CD4-positive, alpha-beta T cell (primary cell): ENCODE results near the gene CD200. TPM values are rescaled to one million over a fixed set of nuclear protein-coding genes. Genes with fewer than 3 reads are reported as not detected.

ENCODE experiments used
- ATAC-seq: fragments of 200-7000 bp; cut with Tn5 transposase; one replicate; pipeline ENCODE4 v1.10.0; 2022; ENCODE audit warnings: mild to moderate bottlenecking; ENCODE audit not compliant: poor library complexity
- CTCF ChIA-PET: fragments of 350-600 bp; sonication (Branson Sonifier 250); formaldehyde crosslinking; loops from one replicate; lab custom pipeline; 2021; ENCODE audit warnings: antibody characterized with exemption, inconsistent platforms; lab: Charles Lee
- POLR2A ChIA-PET: fragments of 350-600 bp; sonication (Branson Sonifier 250); formaldehyde crosslinking; loops from one replicate; lab custom pipeline; 2021; ENCODE audit warnings: antibody characterized with exemption, inconsistent platforms; lab: Charles Lee
- DNase-seq, 14 experiments: peaks; one replicate each; pipeline ENCODE4 v3.0.0-alpha.2; 2013 to 2020; ENCODE audit warnings: mixed read lengths in 2 of 14
- H3K27ac ChIP-seq, 2 donors: one replicate each; pipeline versions ENCODE4 v1.5.1 to v1.7.0; 2013; ENCODE audit warnings: low read length in 2 of 2, low read depth in 1 of 2, mild to moderate bottlenecking in 1 of 2
- H3K27me3 ChIP-seq, 2 experiments: 1 replicate in 1 of 2; 2 replicates in 1 of 2; pipeline versions ENCODE4 v1.6.1 to v1.7.0; 2013; ENCODE audit warnings: low read length in 2 of 2, control low read depth in 1 of 2, mild to moderate bottlenecking in 1 of 2, moderate library complexity in 1 of 2; ENCODE audit not compliant: insufficient read depth in 2 of 2, control insufficient read depth in 1 of 2
- H3K36me3 ChIP-seq: one replicate; pipeline ENCODE4 v1.6.1; 2013; ENCODE audit warnings: low read length, control low read depth; ENCODE audit not compliant: insufficient read depth
- H3K4me1 ChIP-seq: one replicate; pipeline ENCODE4 v1.6.1; 2013; ENCODE audit warnings: low read length, control low read depth; ENCODE audit not compliant: insufficient read depth
- H3K4me3 ChIP-seq: one replicate; pipeline ENCODE4 v1.5.1; 2013; ENCODE audit warnings: mild to moderate bottlenecking, low read length, moderate library complexity
- H3K9me3 ChIP-seq, 2 experiments: 1 replicate in 1 of 2; 2 replicates in 1 of 2; pipeline versions ENCODE4 v1.6.1 to v1.7.0; 2013; ENCODE audit warnings: low read length in 2 of 2, mild to moderate bottlenecking in 2 of 2, control low read depth in 1 of 2, moderate library complexity in 1 of 2; ENCODE audit not compliant: control insufficient read depth in 1 of 2, insufficient read depth in 1 of 2
- H3K27ac Mint-ChIP-seq: one replicate; pipeline ENCODE4 v1.8.0; 2020; ENCODE audit warnings: mixed read lengths
- H3K27me3 Mint-ChIP-seq: one replicate; pipeline ENCODE4 v1.8.0; 2021; ENCODE audit warnings: mixed read lengths
- H3K36me3 Mint-ChIP-seq: one replicate; pipeline ENCODE4 v1.8.0; 2021; ENCODE audit warnings: low read depth, mixed read lengths
- H3K4me1 Mint-ChIP-seq: one replicate; pipeline ENCODE4 v1.8.0; 2021; ENCODE audit warnings: low read depth, mixed read lengths
- H3K4me3 Mint-ChIP-seq: one replicate; pipeline ENCODE4 v1.8.0; 2020; ENCODE audit warnings: mild to moderate bottlenecking, mixed read lengths
- H3K9me3 Mint-ChIP-seq: one replicate; pipeline ENCODE4 v1.8.0; 2020; ENCODE audit warnings: mixed read lengths
- intact Hi-C, 2 experiments: fragments of 100-400 bp; cut with DNase I in 1 of 2; cut with micrococcal nuclease in 1 of 2; formaldehyde crosslinking; loops; one replicate each; pipeline versions ENCODE4 v1.15.1 to v1.9.0; 2023 to 2025; cut with DNase I, micrococcal nuclease
- total RNA-seq, 174 experiments: library from RNA in 2 of 174; stranded (reverse) in 2 of 174; gene quantifications; one replicate each; pipeline ENCODE4 v1.2.3 and lab custom pipeline; 2021 to 2026
- TF ChIP-seq, protein P1 (sequence below): fragments of 200-600 bp; IDR thresholded peaks from one replicate; pipeline ENCODE4 v1.8.0; 2022; ENCODE audit warnings: antibody characterized with exemption, mild to moderate bottlenecking

Gene CD200
- total RNA-seq, 2 experiments from 2014 or later, result 5.2 to 6.9 TPM

DNA sequence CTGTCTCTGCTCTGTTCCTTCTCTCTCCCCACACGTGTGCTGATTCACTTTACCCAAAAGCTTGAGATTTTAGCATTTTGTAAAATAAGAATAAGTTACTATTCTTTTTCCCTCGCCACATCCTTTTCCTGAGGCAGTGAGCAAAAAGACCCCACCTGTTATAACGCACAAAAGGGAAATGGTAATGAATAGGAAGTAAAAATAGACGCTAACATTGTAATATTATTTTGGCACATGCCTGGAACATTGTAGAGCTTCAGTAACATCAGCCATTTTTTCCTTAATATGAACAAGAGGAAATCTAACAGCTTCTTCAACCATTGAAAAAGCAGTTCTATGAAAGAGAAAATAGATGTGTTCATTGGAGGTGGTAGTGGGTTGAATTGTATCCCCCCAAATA lies 40.5 kb downstream of the CD200 start:
- no peaks in the 10 kb centered on the region for H3K4me1 ChIP-seq
- no peaks in the 10 kb centered on the region for H3K27me3 ChIP-seq
- Mint-ChIP-seq H3K4me1 (peaks cover 10% of the 10 kb centered on the region), H3K36me3 (no peaks in the 10 kb centered on the region), H3K9me3 (no peaks in the 10 kb centered on the region), H3K4me3 (no peak overlapping the region), H3K27ac (no peak overlapping the region), H3K27me3 (no peaks in the 10 kb centered on the region)
- CTCF ChIA-PET, result no interaction called here
- ATAC-seq (no peak), DNase-seq (no peak)
- H3K4me3 ChIP-seq, result no peak overlapping the region
- intact Hi-C loops, result no loop called here
- POLR2A ChIA-PET, result no interaction called here
- TF ChIP-seq, protein P1, sequence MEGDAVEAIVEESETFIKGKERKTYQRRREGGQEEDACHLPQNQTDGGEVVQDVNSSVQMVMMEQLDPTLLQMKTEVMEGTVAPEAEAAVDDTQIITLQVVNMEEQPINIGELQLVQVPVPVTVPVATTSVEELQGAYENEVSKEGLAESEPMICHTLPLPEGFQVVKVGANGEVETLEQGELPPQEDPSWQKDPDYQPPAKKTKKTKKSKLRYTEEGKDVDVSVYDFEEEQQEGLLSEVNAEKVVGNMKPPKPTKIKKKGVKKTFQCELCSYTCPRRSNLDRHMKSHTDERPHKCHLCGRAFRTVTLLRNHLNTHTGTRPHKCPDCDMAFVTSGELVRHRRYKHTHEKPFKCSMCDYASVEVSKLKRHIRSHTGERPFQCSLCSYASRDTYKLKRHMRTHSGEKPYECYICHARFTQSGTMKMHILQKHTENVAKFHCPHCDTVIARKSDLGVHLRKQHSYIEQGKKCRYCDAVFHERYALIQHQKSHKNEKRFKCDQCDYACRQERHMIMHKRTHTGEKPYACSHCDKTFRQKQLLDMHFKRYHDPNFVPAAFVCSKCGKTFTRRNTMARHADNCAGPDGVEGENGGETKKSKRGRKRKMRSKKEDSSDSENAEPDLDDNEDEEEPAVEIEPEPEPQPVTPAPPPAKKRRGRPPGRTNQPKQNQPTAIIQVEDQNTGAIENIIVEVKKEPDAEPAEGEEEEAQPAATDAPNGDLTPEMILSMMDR, result no peak
- no peaks in the 10 kb centered on the region for H3K9me3 ChIP-seq
- H3K27ac ChIP-seq, result no peak overlapping the region
- H3K36me3 ChIP-seq, result no peaks in the 10 kb centered on the region

DNA sequence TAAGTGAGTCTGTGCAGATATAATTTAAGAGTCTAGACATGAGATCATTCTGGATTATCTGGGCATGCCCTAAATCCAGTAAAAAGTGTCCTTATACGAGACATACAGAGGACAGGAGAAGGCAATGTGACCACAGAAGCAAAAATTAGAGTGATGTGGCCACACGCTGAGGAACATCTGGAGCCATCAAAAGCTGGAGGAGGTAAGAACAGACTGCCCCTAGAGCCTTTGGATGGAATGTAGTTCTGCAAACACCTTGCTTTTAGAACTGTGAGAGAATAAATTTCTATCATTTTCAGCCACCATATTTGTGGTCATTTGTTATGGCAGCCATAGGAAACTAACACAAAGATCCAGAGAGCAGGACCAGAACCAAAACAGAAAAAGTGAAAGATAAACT lies 41.0 kb downstream of the CD200 start:
- Mint-ChIP-seq H3K4me3 (no peak overlapping the region), H3K9me3 (no peaks in the 10 kb centered on the region), H3K27ac (no peak overlapping the region), H3K27me3 (no peaks in the 10 kb centered on the region), H3K4me1 (peaks cover 10% of the 10 kb centered on the region), H3K36me3 (no peaks in the 10 kb centered on the region)
- intact Hi-C loops, result no loop called here
- ChIA-PET POLR2A (no interaction called here), CTCF (no interaction called here)
- TF ChIP-seq, protein P1, result no peak
- no peak for DNase-seq
- Histone ChIP-seq H3K27me3 (no peaks in the 10 kb centered on the region), H3K4me1 (no peaks in the 10 kb centered on the region), H3K4me3 (no peak overlapping the region), H3K36me3 (no peaks in the 10 kb centered on the region), H3K27ac (no peak overlapping the region), H3K9me3 (no peaks in the 10 kb centered on the region)
- ATAC-seq, result no peak

DNA sequence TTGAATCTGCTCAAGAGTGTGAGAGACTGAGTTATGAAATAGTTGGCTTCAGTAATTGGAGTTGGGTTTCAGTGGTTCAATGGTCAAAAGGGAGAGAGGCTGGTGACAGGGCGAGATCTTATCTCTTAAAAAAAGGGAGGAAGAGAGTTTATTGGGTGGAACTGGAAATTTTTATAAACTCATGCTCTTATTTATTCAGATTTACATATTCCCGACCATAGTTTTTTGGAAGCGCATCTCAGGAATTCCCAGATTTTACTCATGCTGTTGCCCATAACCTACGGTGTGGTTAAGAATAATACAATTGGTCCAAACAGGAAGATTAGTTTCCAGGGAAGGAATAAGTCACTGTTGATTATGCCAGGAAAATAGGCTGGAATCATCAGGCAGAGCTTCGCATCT lies 41.4 kb downstream of the CD200 start:
- no peaks in the 10 kb centered on the region for H3K36me3 ChIP-seq
- no peaks in the 10 kb centered on the region for H3K27me3 Mint-ChIP-seq
- ATAC-seq, result no peak
- no peak for DNase-seq
- no peak overlapping the region for H3K27ac Mint-ChIP-seq
- no peaks in the 10 kb centered on the region for H3K36me3 Mint-ChIP-seq
- no peaks in the 10 kb centered on the region for H3K9me3 ChIP-seq
- POLR2A ChIA-PET, result no interaction called here
- H3K4me3 Mint-ChIP-seq, result no peak overlapping the region
- peaks cover 10% of the 10 kb centered on the region for H3K4me1 Mint-ChIP-seq
- TF ChIP-seq, protein P1, result no peak
- H3K9me3 Mint-ChIP-seq, result no peaks in the 10 kb centered on the region
- CTCF ChIA-PET, result no interaction called here
- no peak overlapping the region for H3K4me3 ChIP-seq
- intact Hi-C loops, result no loop called here
- H3K27ac ChIP-seq, result no peak overlapping the region
- no peaks in the 10 kb centered on the region for H3K4me1 ChIP-seq
- H3K27me3 ChIP-seq, result no peaks in the 10 kb centered on the region
